GM13976 (cell line): ENCODE results near the gene SEZ6L2.
"Not testable (repeated sequence)": the region's sequence is repeated elsewhere in the genome, so short reads cannot be mapped to it uniquely, and the experiment has no call there.

Experiments
- DNase-seq: peaks from one replicate; pipeline ENCODE4 v3.0.0; 2012; ENCODE audit warnings: low spot score
- in situ Hi-C: fragments of 300-500 bp; cut with MboI; formaldehyde crosslinking; loops from one replicate; pipeline ENCODE4 v1.12.0; 2022; ENCODE audit warnings: low sequenced_read_pairs, mixed read lengths, inconsistent platforms; ENCODE audit not compliant: unreplicated experiment
- TF ChIP-seq, protein P1 (sequence below): IDR thresholded peaks from 2 replicates; pipeline ENCODE4 v1.5.1; 2012; ENCODE audit warnings: borderline replicate concordance, mild to moderate bottlenecking; ENCODE audit not compliant: insufficient read depth; ENCODE audit errors: extremely low read depth, missing control alignments, control extremely low read depth

Gene SEZ6L2

DNA sequence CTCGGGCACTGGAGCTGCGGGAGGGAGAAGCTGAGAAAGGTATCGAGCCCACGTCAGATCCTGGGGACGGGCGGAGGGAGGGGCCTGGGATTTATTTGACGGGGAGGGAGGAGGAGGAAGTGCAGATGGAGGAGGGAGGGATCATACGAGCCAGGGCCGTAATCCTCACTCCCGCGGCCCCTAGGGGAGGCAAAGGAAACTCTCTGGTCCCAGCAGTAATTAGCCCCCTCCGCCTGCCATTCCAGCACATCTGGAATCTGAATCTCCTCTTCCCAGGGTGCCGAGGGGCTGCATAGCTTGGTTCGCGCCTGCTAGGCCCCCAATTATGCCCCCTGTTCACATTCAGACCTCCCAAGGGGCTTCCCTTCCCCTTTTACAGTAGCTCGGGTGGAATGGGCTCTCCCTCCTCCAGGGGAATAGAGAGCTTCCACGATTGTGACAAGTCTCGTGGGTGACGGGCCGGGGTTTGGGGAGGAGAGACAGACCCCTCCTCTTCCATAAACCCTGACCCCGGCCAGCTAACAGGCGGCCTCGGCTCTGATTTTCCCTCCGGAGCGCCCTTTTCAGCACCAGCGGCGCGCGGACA lies at the start of gene SEZ6L2:
TSS of gene SEZ6L2 (minus strand) at position 35 of the 586 bp plus-strand sequence. CDS start 531 bp downstream, outside the sequence.
- TF ChIP-seq, protein P1, sequence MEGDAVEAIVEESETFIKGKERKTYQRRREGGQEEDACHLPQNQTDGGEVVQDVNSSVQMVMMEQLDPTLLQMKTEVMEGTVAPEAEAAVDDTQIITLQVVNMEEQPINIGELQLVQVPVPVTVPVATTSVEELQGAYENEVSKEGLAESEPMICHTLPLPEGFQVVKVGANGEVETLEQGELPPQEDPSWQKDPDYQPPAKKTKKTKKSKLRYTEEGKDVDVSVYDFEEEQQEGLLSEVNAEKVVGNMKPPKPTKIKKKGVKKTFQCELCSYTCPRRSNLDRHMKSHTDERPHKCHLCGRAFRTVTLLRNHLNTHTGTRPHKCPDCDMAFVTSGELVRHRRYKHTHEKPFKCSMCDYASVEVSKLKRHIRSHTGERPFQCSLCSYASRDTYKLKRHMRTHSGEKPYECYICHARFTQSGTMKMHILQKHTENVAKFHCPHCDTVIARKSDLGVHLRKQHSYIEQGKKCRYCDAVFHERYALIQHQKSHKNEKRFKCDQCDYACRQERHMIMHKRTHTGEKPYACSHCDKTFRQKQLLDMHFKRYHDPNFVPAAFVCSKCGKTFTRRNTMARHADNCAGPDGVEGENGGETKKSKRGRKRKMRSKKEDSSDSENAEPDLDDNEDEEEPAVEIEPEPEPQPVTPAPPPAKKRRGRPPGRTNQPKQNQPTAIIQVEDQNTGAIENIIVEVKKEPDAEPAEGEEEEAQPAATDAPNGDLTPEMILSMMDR: no peak
- DNase-seq: no peak
- in situ Hi-C loops: no loop called here

DNA sequence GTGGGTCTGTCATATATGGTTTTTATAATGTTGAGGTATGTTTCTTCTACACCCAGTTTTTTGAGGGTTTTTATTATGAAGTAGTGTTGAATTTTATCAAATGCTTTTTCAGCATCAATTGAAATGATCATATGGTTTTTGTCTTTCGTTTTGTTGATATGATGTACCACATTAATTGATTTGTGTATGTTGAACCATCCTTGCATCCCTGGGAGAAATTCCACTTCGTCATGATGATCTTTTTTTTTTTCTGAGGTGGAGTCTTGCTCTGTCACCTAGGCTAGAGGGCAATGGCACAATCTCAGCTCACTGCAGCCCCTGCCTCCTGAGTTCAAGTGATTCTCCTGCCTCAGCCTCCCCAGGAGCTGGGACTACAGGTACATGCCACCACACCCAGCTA lies 48.5 kb upstream of the SEZ6L2 start:
- in situ Hi-C loops: no loop called here
- TF ChIP-seq, protein P1: no peak
- no peak for DNase-seq

DNA sequence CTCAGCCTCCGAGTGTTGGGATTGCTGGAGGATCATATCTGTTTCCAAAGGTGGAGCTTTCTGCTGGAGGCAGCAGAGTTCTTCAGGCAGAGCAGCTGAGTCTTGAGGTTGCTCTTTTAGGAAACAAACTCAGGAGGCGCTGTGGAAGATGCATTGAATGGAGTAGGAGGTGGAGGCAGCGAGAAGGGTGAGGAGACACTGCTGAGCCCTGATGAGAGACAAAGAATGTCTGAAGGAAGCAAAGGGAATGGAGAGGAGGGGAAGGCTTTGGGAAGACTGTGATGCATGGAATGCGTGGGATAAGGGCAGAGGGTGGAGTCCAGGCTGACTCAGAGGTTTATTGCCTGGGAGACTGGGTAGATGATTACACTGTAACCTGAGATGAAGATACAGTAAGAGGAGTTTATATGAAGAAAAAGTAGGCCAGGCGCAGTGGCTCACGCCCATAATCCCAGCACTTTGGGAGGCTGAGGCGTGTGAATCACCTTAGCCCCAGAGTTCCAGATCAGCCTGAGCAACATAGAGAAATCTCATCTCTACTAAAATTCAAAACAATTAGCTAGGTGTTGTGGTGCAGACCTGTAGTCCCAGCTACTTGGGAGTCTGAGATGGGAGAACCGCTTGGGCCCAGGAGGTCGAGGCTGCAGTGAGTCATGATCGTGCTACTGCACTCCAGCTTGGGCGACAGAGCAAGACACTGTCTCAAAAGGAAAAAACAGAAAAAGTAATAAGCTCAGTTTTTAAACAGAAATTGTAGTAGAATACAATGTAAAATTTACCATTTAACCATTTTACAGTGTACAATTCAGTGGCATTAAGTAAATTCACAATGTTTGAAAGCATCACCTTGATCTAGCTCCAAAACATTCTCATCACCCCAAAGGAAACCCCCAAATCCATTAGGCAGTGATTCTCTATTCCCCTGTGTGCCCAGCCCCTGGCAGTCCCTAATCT lies 44.8 kb upstream of the SEZ6L2 start:
- TF ChIP-seq, protein P1: no peak
- DNase-seq: no peak
- in situ Hi-C loops: no loop called here

DNA sequence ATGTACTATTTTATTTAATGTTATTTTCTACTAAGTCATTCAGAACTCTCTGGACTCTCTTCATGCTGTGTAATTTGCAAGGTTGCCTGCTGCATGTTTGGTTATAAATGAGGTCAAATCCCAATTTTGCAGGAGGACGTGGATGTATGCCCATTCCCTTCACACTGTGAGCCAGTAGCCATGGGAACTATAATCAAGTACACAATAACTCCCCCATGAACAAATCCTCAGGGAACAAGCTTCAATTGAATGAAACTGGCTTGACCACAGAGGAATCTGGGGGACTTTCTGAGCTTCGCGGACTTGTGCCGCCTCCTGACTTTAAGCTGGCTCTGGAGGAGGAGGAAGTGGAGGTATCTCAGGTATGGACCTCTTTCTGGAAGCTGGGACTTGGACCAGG lies 41.3 kb upstream of the SEZ6L2 start:
- in situ Hi-C loops: no loop called here
- TF ChIP-seq, protein P1: no peak
- DNase-seq: no peak

DNA sequence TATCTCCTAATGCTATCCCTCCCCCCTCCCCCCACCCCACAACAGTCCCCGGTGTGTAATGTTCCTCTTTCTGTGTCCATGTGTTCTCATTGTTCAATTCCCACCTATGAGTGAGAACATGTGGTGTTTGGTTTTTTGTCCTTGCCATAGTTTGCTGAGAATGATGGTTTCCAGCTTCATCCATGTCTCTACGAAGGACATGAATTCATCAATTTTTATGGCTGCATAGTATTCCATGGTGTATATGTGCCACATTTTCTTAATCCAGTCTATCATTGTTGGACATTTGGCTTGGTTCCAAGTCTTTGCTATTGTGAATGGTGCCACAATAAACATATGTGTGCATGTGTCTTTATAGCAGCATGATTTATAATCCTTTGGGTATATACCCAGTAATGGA lies 32.4 kb upstream of the SEZ6L2 start:
- DNase-seq, in situ Hi-C loops: not testable (repeated sequence)

DNA sequence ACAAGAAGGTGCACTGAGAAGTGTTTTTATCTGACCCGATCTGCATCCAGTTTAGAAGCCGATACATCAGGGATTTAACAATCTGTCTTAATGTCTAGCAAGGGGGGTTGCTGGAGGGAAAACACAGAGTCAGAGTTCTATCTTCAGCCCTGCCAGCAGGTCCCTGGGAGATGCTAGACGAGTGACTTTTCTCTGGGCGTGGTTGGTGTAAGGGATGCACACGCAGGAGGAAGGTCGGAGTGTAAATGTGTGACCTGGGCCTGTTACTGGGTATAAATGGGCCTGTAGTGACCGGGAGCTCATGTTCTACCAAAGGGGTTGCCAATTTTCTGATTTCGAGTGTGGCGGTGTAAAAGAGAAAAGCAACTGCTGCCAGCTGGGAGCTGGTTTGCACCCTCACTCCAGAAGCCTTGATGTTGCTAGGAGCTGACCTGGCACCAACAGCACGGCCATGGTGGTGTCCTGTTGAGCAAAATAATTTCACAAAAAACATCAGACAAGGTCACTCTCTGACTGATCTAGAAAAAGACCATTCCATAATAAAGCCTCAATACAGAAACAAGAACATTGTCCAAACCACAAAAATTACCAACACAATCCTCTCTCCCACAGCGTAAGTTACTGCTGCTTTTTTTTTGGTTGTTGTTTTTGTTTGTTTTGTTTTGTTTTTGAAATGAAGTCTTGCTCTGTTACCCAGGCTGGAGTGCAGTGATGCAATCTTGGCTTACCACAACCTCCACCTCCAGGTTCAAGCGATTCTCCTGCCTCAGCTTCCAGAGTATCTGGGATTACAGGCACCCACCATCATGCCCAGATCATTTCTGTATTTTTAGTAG lies 27.9 kb upstream of the SEZ6L2 start:
- in situ Hi-C loops: no loop called here
- TF ChIP-seq, protein P1: no peak
- no peak for DNase-seq
